ENCODE measurements around the gene SLCO2B1.

Gene SLCO2B1

GRCh38 chr11:75239531-75240290, 88.8 kb downstream of the SLCO2B1 start:
- DNase-seq (ENCODE audit: extremely low read depth, insufficient read length): no peak
- Histone ChIP-seq H3K27me3 (replicated peaks; ENCODE audit: control insufficient read depth, insufficient read depth, low read length) (peaks cover 2% of the 10 kb centered on the region), H3K36me3 (ENCODE audit: control insufficient read depth, insufficient read depth, low read length) (no peaks in the 10 kb centered on the region), H3K4me3 (replicated peaks; ENCODE audit: low read depth, low read length) (no peak overlapping the region)
- TF ChIP-seq, protein P1, sequence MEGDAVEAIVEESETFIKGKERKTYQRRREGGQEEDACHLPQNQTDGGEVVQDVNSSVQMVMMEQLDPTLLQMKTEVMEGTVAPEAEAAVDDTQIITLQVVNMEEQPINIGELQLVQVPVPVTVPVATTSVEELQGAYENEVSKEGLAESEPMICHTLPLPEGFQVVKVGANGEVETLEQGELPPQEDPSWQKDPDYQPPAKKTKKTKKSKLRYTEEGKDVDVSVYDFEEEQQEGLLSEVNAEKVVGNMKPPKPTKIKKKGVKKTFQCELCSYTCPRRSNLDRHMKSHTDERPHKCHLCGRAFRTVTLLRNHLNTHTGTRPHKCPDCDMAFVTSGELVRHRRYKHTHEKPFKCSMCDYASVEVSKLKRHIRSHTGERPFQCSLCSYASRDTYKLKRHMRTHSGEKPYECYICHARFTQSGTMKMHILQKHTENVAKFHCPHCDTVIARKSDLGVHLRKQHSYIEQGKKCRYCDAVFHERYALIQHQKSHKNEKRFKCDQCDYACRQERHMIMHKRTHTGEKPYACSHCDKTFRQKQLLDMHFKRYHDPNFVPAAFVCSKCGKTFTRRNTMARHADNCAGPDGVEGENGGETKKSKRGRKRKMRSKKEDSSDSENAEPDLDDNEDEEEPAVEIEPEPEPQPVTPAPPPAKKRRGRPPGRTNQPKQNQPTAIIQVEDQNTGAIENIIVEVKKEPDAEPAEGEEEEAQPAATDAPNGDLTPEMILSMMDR (IDR thresholded peaks at IDR 0.05; ENCODE audit: insufficient read depth, low read length, poor library complexity, severe bottlenecking): no peak

- Histone ChIP-seq H3K36me3 (ENCODE audit: control insufficient read depth, insufficient read depth, low read length) (no peaks in the 10 kb centered on the region), H3K27me3 (replicated peaks; ENCODE audit: control insufficient read depth, insufficient read depth, low read length) (peaks cover 2% of the 10 kb centered on the region), H3K4me3 (replicated peaks; ENCODE audit: low read depth, low read length) (no peak within 1 kb of the TSS)
- TF ChIP-seq, protein P1 (IDR thresholded peaks at IDR 0.05; ENCODE audit: insufficient read depth, low read length, poor library complexity, severe bottlenecking): no peak
- DNase-seq (ENCODE audit: extremely low read depth, insufficient read length): no peak
Measured at GRCh38 chr11:75240311-75241035, 89.6 kb downstream of the SLCO2B1 start, which contains the start of gene TPBGL. Gene TPBGL (plus strand): TSS chr11:75240774. CDS start chr11:75241050, 276 bp downstream.

DNA sequence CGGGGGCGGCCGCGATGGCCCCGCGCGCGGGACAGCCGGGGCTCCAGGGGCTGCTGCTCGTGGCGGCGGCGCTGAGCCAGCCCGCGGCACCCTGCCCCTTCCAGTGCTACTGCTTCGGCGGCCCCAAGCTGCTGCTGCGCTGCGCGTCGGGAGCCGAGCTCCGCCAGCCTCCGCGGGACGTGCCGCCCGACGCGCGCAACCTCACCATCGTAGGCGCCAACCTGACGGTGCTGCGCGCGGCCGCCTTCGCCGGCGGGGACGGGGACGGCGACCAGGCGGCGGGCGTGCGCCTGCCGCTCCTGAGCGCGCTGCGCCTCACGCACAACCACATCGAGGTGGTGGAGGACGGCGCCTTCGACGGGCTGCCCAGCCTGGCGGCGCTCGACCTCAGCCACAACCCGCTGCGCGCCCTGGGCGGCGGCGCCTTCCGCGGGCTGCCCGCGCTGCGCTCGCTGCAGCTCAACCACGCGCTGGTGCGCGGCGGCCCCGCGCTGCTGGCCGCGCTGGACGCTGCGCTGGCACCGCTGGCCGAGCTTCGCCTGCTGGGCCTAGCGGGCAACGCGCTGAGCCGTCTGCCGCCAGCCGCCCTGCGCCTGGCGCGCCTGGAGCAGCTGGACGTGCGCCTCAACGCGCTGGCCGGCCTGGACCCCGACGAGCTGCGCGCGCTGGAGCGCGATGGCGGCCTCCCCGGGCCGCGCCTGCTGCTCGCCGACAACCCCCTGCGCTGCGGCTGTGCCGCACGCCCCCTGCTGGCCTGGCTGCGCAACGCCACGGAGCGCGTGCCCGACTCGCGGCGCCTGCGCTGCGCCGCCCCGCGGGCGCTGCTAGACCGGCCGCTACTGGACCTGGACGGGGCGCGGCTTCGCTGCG, 90.4 kb downstream of the SLCO2B1 start:
- Histone ChIP-seq H3K27me3 (replicated peaks; ENCODE audit: control insufficient read depth, insufficient read depth, low read length) (peaks cover 4% of the 10 kb centered on the region), H3K36me3 (ENCODE audit: control insufficient read depth, insufficient read depth, low read length) (no peaks in the 10 kb centered on the region), H3K4me3 (replicated peaks; ENCODE audit: low read depth, low read length) (peak overlapping the region; percentile 45)
- DNase-seq (ENCODE audit: extremely low read depth, insufficient read length): peak; percentile 84
- TF ChIP-seq, protein P1 (IDR thresholded peaks at IDR 0.05; ENCODE audit: insufficient read depth, low read length, poor library complexity, severe bottlenecking): no peak

DNA sequence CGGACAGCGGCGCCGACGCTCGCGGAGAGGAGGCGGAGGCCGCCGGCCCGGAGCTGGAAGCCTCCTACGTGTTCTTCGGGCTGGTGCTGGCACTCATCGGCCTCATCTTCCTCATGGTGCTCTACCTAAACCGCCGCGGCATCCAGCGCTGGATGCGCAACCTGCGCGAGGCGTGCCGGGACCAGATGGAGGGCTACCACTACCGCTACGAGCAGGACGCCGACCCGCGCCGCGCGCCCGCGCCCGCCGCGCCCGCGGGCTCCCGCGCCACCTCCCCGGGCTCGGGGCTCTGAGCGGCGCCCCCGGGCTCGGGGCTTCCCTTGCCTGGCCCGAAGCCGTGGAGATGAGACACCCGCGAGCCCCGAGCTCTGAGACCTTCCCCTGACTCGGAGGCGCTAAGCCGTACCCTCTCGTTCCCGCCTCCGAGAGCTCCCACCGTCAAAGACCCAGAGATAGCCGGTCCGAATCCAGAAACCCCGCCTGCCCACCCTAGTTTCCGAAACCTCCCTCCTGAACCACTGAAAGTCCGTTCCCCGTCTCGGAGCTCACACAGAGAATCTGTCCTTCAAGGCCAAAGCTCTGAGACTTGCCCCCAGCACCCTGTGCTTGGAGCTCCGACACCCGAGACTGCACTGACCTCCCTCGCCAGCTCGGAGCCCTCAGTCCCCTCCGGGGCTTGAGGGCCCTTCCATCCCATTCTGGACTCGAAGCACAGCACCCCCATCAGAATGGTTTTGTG, 91.2 kb downstream of the SLCO2B1 start:
- TF ChIP-seq, protein P1 (IDR thresholded peaks at IDR 0.05; ENCODE audit: insufficient read depth, low read length, poor library complexity, severe bottlenecking): no peak
- Histone ChIP-seq H3K4me3 (replicated peaks; ENCODE audit: low read depth, low read length) (peak overlapping the region; percentile 45), H3K36me3 (ENCODE audit: control insufficient read depth, insufficient read depth, low read length) (no peaks in the 10 kb centered on the region), H3K27me3 (replicated peaks; ENCODE audit: control insufficient read depth, insufficient read depth, low read length) (peaks cover 3% of the 10 kb centered on the region)
- DNase-seq (ENCODE audit: extremely low read depth, insufficient read length): no peak

All from GM06990 (cell line).